ENCODE results near the gene MBNL1. TPM values are rescaled to one million over a fixed set of nuclear protein-coding genes. Genes with fewer than 3 reads are reported as not detected.

The MBNL1 gene
- total and polyA plus RNA-seq, 4 donors, result 17.1 to 110 (median 62.3) TPM

GRCh38 chr3:152229692-152230091 is 39.0 kb upstream of the MBNL1 start:
- Histone ChIP-seq H3K9ac (ENCODE audit: low read depth in 1 of 2, low read length in 2 of 2) (no peak overlapping the region), H3K4me3 (ENCODE audit: low read depth in 1 of 3, low read length in 3 of 3) (no peak overlapping the region), H3K4me1 (ENCODE audit: control insufficient read depth in 4 of 4, insufficient read depth in 4 of 4, low read length in 3 of 4) (no peaks in the 10 kb centered on the region), H3K36me3 (ENCODE audit: control insufficient read depth in 4 of 4, insufficient read depth in 3 of 4, low read depth in 1 of 4, low read length in 3 of 4) (no peaks in the 10 kb centered on the region), H3K27ac (ENCODE audit: low read depth in 1 of 2, low read length in 2 of 2) (no peak overlapping the region), H3K27me3 (ENCODE audit: control insufficient read depth in 4 of 4, insufficient read depth in 4 of 4, low read length in 3 of 4) (no peaks in the 10 kb centered on the region), H3K9me3 (ENCODE audit: control insufficient read depth in 4 of 4, low read length in 3 of 4) (no peaks in the 10 kb centered on the region)
- no peak for DNase-seq (ENCODE audit: low spot score)
- peak; percentile 66 to 69 for TF ChIP-seq RAD21 (IDR thresholded peaks at IDR 0.05)
- peak; percentile 24 for TF ChIP-seq CTCF (IDR thresholded peaks at IDR 0.05; ENCODE audit: low read depth, low read length, missing input control)
- no peak for TF ChIP-seq FOXA1 (IDR thresholded peaks at IDR 0.05)
- WGBS, result 62% methylated on average over 1 of the region's 1 CpG

- Histone ChIP-seq H3K9me3 (ENCODE audit: control insufficient read depth in 4 of 4, low read length in 3 of 4) (no peaks in the 10 kb centered on the region), H3K27ac (ENCODE audit: low read depth in 1 of 2, low read length in 2 of 2) (no peak overlapping the region), H3K9ac (ENCODE audit: low read depth in 1 of 2, low read length in 2 of 2) (no peak overlapping the region), H3K4me1 (ENCODE audit: control insufficient read depth in 4 of 4, insufficient read depth in 4 of 4, low read length in 3 of 4) (no peaks in the 10 kb centered on the region), H3K36me3 (ENCODE audit: control insufficient read depth in 4 of 4, insufficient read depth in 3 of 4, low read depth in 1 of 4, low read length in 3 of 4) (no peaks in the 10 kb centered on the region), H3K4me3 (ENCODE audit: low read depth in 1 of 3, low read length in 3 of 3) (no peak overlapping the region), H3K27me3 (ENCODE audit: control insufficient read depth in 4 of 4, insufficient read depth in 4 of 4, low read length in 3 of 4) (no peaks in the 10 kb centered on the region)
- TF ChIP-seq FOXA1 (IDR thresholded peaks at IDR 0.05) (no peak), JUND (IDR thresholded peaks at IDR 0.05) (peak; percentile 9 to 33)
- 77% methylated on average over 1 of the region's 1 CpG for WGBS
- DNase-seq (ENCODE audit: low spot score), result no peak
Measured at GRCh38 chr3:152230370-152230769, 38.4 kb upstream of the MBNL1 start.

GRCh38 chr3:152232001-152232400 is 36.7 kb upstream of the MBNL1 start:
- Histone ChIP-seq H3K36me3 (ENCODE audit: control insufficient read depth in 4 of 4, insufficient read depth in 3 of 4, low read depth in 1 of 4, low read length in 3 of 4) (no peaks in the 10 kb centered on the region), H3K27ac (ENCODE audit: low read depth in 1 of 2, low read length in 2 of 2) (no peak overlapping the region), H3K9me3 (ENCODE audit: control insufficient read depth in 4 of 4, low read length in 3 of 4) (no peaks in the 10 kb centered on the region), H3K4me3 (ENCODE audit: low read depth in 1 of 3, low read length in 3 of 3) (no peak overlapping the region), H3K9ac (ENCODE audit: low read depth in 1 of 2, low read length in 2 of 2) (no peak overlapping the region), H3K4me1 (ENCODE audit: control insufficient read depth in 4 of 4, insufficient read depth in 4 of 4, low read length in 3 of 4) (no peaks in the 10 kb centered on the region), H3K27me3 (ENCODE audit: control insufficient read depth in 4 of 4, insufficient read depth in 4 of 4, low read length in 3 of 4) (no peaks in the 10 kb centered on the region)
- 97% methylated on average over 1 of the region's 1 CpG for WGBS
- DNase-seq (ENCODE audit: low spot score), result no peak
- no peak for TF ChIP-seq EGR1 (IDR thresholded peaks at IDR 0.05; ENCODE audit: low read depth in 2 of 2)
- no peak for TF ChIP-seq NR2F2 (IDR thresholded peaks at IDR 0.05)
- TF ChIP-seq JUND (IDR thresholded peaks at IDR 0.05), result no peak
- no peak for TF ChIP-seq ATF3 (IDR thresholded peaks at IDR 0.05)
- TF ChIP-seq SP1 (IDR thresholded peaks at IDR 0.05), result no peak
- TF ChIP-seq RAD21 (IDR thresholded peaks at IDR 0.05), result no peak
- no peak for TF ChIP-seq GABPA (IDR thresholded peaks at IDR 0.05 in 1 of 2, conservative IDR thresholded peaks at IDR 0.05 in 1 of 2)
- TF ChIP-seq FOXA1 (IDR thresholded peaks at IDR 0.05), result no peak
- TF ChIP-seq CTCF (IDR thresholded peaks at IDR 0.05; ENCODE audit: low read depth, low read length, missing input control), result no peak
- TF ChIP-seq REST (IDR thresholded peaks at IDR 0.05), result no peak
- TF ChIP-seq FOXA2 (IDR thresholded peaks at IDR 0.05), result no peak
- TF ChIP-seq, protein P1, sequence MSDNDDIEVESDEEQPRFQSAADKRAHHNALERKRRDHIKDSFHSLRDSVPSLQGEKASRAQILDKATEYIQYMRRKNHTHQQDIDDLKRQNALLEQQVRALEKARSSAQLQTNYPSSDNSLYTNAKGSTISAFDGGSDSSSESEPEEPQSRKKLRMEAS (IDR thresholded peaks at IDR 0.05), result no peak
- no peak for TF ChIP-seq TAF1 (conservative IDR thresholded peaks at IDR 0.05)
- TF ChIP-seq YY1 (IDR thresholded peaks at IDR 0.05), result no peak
- TF ChIP-seq RXRA (IDR thresholded peaks at IDR 0.05), result no peak
- TF ChIP-seq HNF4A (conservative IDR thresholded peaks at IDR 0.05), result no peak
- no peak for TF ChIP-seq HNF4G (IDR thresholded peaks at IDR 0.05)
- no peak for TF ChIP-seq ZBTB33 (IDR thresholded peaks at IDR 0.05)

Measured in liver (tissue), 9 donors.